Glutamatergic neuron (in vitro differentiated cells): ENCODE data around the gene OSER1. TPM values are rescaled to one million over a fixed set of nuclear protein-coding genes. Genes with fewer than 3 reads are reported as not detected.

ENCODE experiments used
- DNase-seq: peaks from one replicate; pipeline ENCODE4 v3.0.0; 2022
- H3K27ac Mint-ChIP-seq: one replicate; pipeline ENCODE4 v1.8.0; 2020; ENCODE audit warnings: mild to moderate bottlenecking, mixed read lengths, inconsistent platforms; ENCODE audit not compliant: unreplicated experiment
- H3K27me3 Mint-ChIP-seq: one replicate; pipeline ENCODE4 v1.8.0; 2020; ENCODE audit warnings: mild to moderate bottlenecking, moderate library complexity, mixed read lengths, inconsistent platforms; ENCODE audit not compliant: unreplicated experiment
- H3K36me3 Mint-ChIP-seq: one replicate; pipeline ENCODE4 v1.8.0; 2020; ENCODE audit warnings: mild to moderate bottlenecking, mixed read lengths, inconsistent platforms; ENCODE audit not compliant: unreplicated experiment
- H3K4me1 Mint-ChIP-seq: one replicate; pipeline ENCODE4 v1.8.0; 2020; ENCODE audit warnings: mild to moderate bottlenecking, low read depth, mixed read lengths, inconsistent platforms; ENCODE audit not compliant: unreplicated experiment
- H3K4me3 Mint-ChIP-seq: one replicate; pipeline ENCODE4 v1.8.0; 2020; ENCODE audit warnings: mild to moderate bottlenecking, mixed read lengths, inconsistent platforms; ENCODE audit not compliant: unreplicated experiment
- H3K9me3 Mint-ChIP-seq: one replicate; pipeline ENCODE4 v1.8.0; 2020; ENCODE audit warnings: mild to moderate bottlenecking, moderate library complexity, mixed read lengths, inconsistent platforms; ENCODE audit not compliant: unreplicated experiment
- total RNA-seq: library from RNA; stranded (reverse); fragmentation: NEBNext Ultra II Directional; extraction: Animal tissue kit (Norgen Biotek cat#: 25700); gene quantifications from one replicate; pipeline ENCODE4 v1.2.1, GENCODE V29; 2021; ENCODE audit not compliant: unreplicated experiment
- TF ChIP-seq, protein P1 (sequence below): fragments of 200-600 bp; sonication (generic); IDR thresholded peaks from one replicate; pipeline ENCODE4 v1.5.0; 2021; ENCODE audit not compliant: partially characterized antibody, unreplicated experiment

Gene OSER1
- total RNA-seq, 1 donor from 2014 or later: 31.9 TPM

DNA sequence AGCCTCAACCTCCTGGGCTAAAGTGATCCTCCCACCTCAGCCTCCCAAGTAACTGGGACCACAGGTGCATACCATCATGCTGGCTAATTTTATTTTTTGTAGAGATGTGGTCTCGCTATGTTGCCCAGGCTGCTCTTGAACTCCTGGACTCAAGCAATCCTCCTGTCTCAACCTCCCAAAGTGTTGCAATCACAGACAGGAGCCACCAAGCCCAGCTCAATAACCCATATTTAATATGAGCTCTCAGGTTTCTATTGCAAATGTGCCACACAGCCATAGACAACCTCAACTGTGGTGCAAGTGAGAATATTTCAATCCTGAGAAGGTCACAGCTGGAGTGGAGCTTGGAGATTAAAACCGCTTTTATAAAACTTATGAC is 38.0 kb downstream of the OSER1 start:
- H3K27me3 Mint-ChIP-seq: peaks cover 5% of the 10 kb centered on the region
- H3K4me3 Mint-ChIP-seq: no peak overlapping the region
- H3K9me3 Mint-ChIP-seq: peaks cover 4% of the 10 kb centered on the region
- peaks cover 3% of the 10 kb centered on the region for H3K4me1 Mint-ChIP-seq
- H3K36me3 Mint-ChIP-seq: no peaks in the 10 kb centered on the region
- TF ChIP-seq, protein P1, sequence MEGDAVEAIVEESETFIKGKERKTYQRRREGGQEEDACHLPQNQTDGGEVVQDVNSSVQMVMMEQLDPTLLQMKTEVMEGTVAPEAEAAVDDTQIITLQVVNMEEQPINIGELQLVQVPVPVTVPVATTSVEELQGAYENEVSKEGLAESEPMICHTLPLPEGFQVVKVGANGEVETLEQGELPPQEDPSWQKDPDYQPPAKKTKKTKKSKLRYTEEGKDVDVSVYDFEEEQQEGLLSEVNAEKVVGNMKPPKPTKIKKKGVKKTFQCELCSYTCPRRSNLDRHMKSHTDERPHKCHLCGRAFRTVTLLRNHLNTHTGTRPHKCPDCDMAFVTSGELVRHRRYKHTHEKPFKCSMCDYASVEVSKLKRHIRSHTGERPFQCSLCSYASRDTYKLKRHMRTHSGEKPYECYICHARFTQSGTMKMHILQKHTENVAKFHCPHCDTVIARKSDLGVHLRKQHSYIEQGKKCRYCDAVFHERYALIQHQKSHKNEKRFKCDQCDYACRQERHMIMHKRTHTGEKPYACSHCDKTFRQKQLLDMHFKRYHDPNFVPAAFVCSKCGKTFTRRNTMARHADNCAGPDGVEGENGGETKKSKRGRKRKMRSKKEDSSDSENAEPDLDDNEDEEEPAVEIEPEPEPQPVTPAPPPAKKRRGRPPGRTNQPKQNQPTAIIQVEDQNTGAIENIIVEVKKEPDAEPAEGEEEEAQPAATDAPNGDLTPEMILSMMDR: no peak
- DNase-seq: no peak
- H3K27ac Mint-ChIP-seq: no peak overlapping the region

DNA sequence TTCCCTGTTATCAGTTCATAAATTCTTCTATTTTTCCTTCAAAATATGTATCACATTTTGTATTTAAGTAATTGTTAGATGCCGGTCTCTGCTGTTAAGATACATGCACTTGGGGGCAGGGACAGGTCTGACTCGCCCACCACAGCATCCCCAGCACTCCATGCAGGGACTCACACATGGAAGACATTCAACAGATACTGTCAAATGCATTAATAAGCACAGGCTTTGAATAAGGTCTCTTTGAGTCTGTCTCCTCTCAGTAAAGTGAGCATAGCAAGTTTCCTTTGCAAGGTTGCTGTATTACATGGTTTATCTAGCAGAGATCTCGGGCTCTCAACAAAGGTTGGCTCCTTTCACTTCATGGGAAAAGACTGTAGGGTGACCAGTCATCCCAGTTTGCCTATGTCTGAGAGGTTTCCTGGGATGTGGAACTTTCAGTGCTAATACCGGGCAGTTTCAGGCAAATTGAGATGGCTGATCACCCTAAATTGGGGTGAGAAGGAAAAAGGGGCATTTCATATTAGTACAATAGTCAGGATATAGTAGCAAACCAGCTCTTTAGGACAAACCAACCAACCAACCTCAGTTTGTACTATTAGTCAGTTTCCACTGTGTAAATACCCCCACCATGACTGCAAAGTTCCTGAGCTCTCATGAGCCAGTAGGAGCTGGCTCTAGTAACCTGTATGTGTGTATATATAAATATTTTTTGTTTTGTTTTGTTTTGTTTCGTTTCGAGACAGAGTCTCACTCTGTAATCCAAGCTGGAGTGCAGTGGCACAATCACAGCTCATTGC is 38.6 kb downstream of the OSER1 start:
- no peaks in the 10 kb centered on the region for H3K36me3 Mint-ChIP-seq
- peaks cover 5% of the 10 kb centered on the region for H3K27me3 Mint-ChIP-seq
- peaks cover 4% of the 10 kb centered on the region for H3K9me3 Mint-ChIP-seq
- peaks cover 6% of the 10 kb centered on the region for H3K4me1 Mint-ChIP-seq
- TF ChIP-seq, protein P1: no peak
- H3K4me3 Mint-ChIP-seq: no peak overlapping the region
- no peak for DNase-seq
- H3K27ac Mint-ChIP-seq: no peak overlapping the region

DNA sequence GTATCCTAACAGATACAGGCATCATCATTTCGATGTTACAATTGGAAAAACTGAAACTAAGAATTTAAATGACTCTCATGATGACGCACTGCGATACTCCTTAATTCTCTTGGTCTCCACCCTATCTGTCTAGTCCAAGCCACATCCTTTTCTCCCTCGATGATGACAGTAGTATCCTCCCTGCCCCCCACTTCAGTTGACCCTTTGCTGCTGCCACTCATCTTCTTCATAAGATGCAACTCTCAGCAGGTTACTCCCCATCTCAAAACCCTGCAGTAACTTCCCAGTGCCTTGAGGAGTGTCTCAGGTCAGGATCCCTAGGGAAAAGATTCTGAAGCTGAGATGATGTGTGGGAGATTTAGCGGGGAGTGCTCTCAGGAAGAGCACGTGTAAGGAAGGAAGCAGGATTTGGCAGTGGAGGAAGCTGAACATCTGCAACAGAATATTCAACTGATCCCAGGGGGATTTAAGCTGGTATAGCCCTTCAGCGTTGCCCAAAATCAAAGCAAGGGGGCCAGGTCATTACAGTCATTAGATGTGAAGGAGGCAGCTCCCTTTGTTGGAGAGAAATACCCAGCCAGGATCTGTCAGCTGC is 39.7 kb downstream of the OSER1 start:
- Mint-ChIP-seq H3K4me1 (peaks cover 13% of the 10 kb centered on the region), H3K27ac (no peak overlapping the region), H3K36me3 (no peaks in the 10 kb centered on the region)

DNA sequence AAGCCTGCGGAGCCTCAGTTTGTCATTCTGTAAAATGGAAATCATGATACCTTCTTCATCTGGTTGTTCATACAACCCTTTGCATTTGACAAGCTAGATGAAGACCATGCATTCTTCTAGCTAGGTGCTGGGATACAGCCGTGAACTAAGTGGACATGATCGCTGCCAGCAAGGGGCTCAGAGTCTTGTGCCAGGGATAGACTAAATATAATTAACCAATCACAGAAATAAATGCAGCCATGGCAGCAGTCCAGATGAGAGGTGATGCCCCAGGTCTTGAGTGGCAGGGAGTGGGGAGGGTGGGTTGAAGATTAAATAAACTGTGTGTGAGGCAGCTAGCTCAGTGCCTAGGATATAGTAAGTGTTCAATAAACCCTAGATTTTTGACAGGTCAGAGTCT is 42.8 kb downstream of the OSER1 start:
- H3K36me3 Mint-ChIP-seq: peaks cover 4% of the 10 kb centered on the region

More for the DNA sequence above, 39.7 kb downstream of the OSER1 start:
- TF ChIP-seq, protein P1: no peak
- H3K27me3 Mint-ChIP-seq: peaks cover 6% of the 10 kb centered on the region
- peaks cover 4% of the 10 kb centered on the region for H3K9me3 Mint-ChIP-seq
- H3K4me3 Mint-ChIP-seq: no peak overlapping the region
- no peak for DNase-seq

More for the DNA sequence above, 42.8 kb downstream of the OSER1 start:
- TF ChIP-seq, protein P1: no peak
- no peak overlapping the region for H3K27ac Mint-ChIP-seq
- H3K4me1 Mint-ChIP-seq: peaks cover 15% of the 10 kb centered on the region
- no peak overlapping the region for H3K4me3 Mint-ChIP-seq
- peaks cover 6% of the 10 kb centered on the region for H3K27me3 Mint-ChIP-seq
- no peak for DNase-seq
- peaks cover 2% of the 10 kb centered on the region for H3K9me3 Mint-ChIP-seq
